Body of pancreas (tissue), 4 donors: ENCODE data around the gene GNL2.

Source experiments
- CTCF ChIP-seq, 7 experiments: fragments of 450-650 bp in 4 of 7; fragments of 200-600 bp in 3 of 7; sonication (generic) in 3 of 7; IDR thresholded peaks; one replicate each; pipeline ENCODE4 v1.5.1; 2016 to 2019; ENCODE audit warnings: antibody characterized with exemption in 7 of 7
- POLR2A ChIP-seq, 3 donors: fragments of 450-650 bp; IDR thresholded peaks; one replicate each; pipeline ENCODE4 v1.6.1; 2016; ENCODE audit warnings: antibody characterized with exemption in 3 of 3, mild to moderate bottlenecking in 2 of 3

- TF ChIP-seq CTCF (IDR thresholded peaks at IDR 0.05), result no peak
- peak in 2 of 3 donors; percentile 85 to 89 for TF ChIP-seq POLR2A (IDR thresholded peaks at IDR 0.05)
These were observed at the start of gene GNL2 for GRCh38 chr1:37595440-37596181.
